Measurements from ENCODE around the gene GLB1L2. TPM values are rescaled to one million over a fixed set of nuclear protein-coding genes. Genes with fewer than 3 reads are reported as not detected.

Gene GLB1L2
- total RNA-seq, 1 donor from 2014 or later, result 11.6 TPM

- TF ChIP-seq, protein P1, sequence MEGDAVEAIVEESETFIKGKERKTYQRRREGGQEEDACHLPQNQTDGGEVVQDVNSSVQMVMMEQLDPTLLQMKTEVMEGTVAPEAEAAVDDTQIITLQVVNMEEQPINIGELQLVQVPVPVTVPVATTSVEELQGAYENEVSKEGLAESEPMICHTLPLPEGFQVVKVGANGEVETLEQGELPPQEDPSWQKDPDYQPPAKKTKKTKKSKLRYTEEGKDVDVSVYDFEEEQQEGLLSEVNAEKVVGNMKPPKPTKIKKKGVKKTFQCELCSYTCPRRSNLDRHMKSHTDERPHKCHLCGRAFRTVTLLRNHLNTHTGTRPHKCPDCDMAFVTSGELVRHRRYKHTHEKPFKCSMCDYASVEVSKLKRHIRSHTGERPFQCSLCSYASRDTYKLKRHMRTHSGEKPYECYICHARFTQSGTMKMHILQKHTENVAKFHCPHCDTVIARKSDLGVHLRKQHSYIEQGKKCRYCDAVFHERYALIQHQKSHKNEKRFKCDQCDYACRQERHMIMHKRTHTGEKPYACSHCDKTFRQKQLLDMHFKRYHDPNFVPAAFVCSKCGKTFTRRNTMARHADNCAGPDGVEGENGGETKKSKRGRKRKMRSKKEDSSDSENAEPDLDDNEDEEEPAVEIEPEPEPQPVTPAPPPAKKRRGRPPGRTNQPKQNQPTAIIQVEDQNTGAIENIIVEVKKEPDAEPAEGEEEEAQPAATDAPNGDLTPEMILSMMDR (conservative IDR thresholded peaks at IDR 0.05), result no peak
- no peak for DNase-seq (ENCODE audit: extremely low spot score, unreplicated experiment)
- no peaks in the 10 kb centered on the region for H3K27me3 Mint-ChIP-seq
Observed at GRCh38 chr11:134374891-134375550, 43.2 kb downstream of the GLB1L2 start.

GRCh38 chr11:134376150-134376921 is 44.5 kb downstream of the GLB1L2 start:
- Mint-ChIP-seq H3K4me3 (no peak overlapping the region), H3K9me3 (no peaks in the 10 kb centered on the region), H3K36me3 (no peaks in the 10 kb centered on the region), H3K4me1 (ENCODE audit: unreplicated experiment) (no peaks in the 10 kb centered on the region), H3K27me3 (no peaks in the 10 kb centered on the region), H3K27ac (no peak overlapping the region)
- DNase-seq (ENCODE audit: extremely low spot score, unreplicated experiment), result no peak
- TF ChIP-seq, protein P1 (conservative IDR thresholded peaks at IDR 0.05), result no peak

More at GRCh38 chr11:134374891-134375550, 43.2 kb downstream of the GLB1L2 start:
- H3K4me3 Mint-ChIP-seq, result no peak overlapping the region
- H3K4me1 Mint-ChIP-seq (ENCODE audit: unreplicated experiment), result no peaks in the 10 kb centered on the region
- no peak overlapping the region for H3K27ac Mint-ChIP-seq
- H3K36me3 Mint-ChIP-seq, result no peaks in the 10 kb centered on the region
- no peaks in the 10 kb centered on the region for H3K9me3 Mint-ChIP-seq

- Mint-ChIP-seq H3K9me3 (no peaks in the 10 kb centered on the region), H3K4me3 (no peak overlapping the region), H3K4me1 (ENCODE audit: unreplicated experiment) (no peaks in the 10 kb centered on the region), H3K27ac (no peak overlapping the region), H3K36me3 (no peaks in the 10 kb centered on the region), H3K27me3 (no peaks in the 10 kb centered on the region)
- TF ChIP-seq, protein P1 (conservative IDR thresholded peaks at IDR 0.05), result no peak
- no peak for DNase-seq (ENCODE audit: extremely low spot score, unreplicated experiment)
Observed at GRCh38 chr11:134377876-134378275, 46.1 kb downstream of the GLB1L2 start.

- H3K4me3 Mint-ChIP-seq, result no peak overlapping the region
- TF ChIP-seq, protein P1 (conservative IDR thresholded peaks at IDR 0.05), result no peak
- no peak overlapping the region for H3K27ac Mint-ChIP-seq
- H3K4me1 Mint-ChIP-seq (ENCODE audit: unreplicated experiment), result no peaks in the 10 kb centered on the region
- no peak for DNase-seq (ENCODE audit: extremely low spot score, unreplicated experiment)
- no peaks in the 10 kb centered on the region for H3K36me3 Mint-ChIP-seq
- H3K27me3 Mint-ChIP-seq, result no peaks in the 10 kb centered on the region
- H3K9me3 Mint-ChIP-seq, result no peaks in the 10 kb centered on the region
Observed at GRCh38 chr11:134379241-134379640, 47.5 kb downstream of the GLB1L2 start.

DNA sequence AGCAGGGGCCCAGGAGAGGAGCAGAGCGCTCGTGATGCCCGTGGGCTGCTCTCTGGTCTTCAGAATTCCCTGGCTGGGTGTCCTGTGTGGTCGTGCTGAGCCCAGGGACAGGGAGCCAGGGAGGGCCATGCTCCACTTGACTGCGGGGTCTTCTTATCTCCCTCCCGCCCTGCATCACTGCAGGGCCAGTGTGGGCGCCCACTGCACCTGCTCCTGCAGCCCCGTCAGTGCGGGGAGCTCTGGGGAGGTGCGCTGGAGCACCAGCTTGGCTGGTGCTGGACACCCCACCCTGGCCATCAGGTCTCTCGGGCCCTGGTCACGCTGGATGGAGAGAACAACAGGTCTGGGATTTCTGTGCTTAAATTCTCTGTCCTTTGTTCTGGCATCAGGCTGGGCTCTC is 48.4 kb downstream of the GLB1L2 start:
- TF ChIP-seq, protein P1 (conservative IDR thresholded peaks at IDR 0.05), result no peak
- no peak for DNase-seq (ENCODE audit: extremely low spot score, unreplicated experiment)
- Mint-ChIP-seq H3K9me3 (no peaks in the 10 kb centered on the region), H3K27ac (no peak overlapping the region), H3K4me1 (ENCODE audit: unreplicated experiment) (no peaks in the 10 kb centered on the region), H3K4me3 (no peak overlapping the region), H3K27me3 (no peaks in the 10 kb centered on the region), H3K36me3 (no peaks in the 10 kb centered on the region)
